WERI-Rb-1 (cell line): Measurements from ENCODE around the gene MAN2C1.

ENCODE experiments used
- DNase-seq: peaks from one replicate; pipeline ENCODE4 v3.0.0-alpha.2; 2020
- H3K27ac ChIP-seq: fragments of 250-450 bp; sonication (Bioruptor Pico); 2 replicates; pipeline ENCODE4 v1.5.1; 2020; ENCODE audit warnings: mild to moderate bottlenecking, moderate library complexity
- H3K27me3 ChIP-seq: fragments of 250-450 bp; sonication (Bioruptor Pico); 2 replicates; pipeline ENCODE4 v1.5.1; 2021; ENCODE audit warnings: mild to moderate bottlenecking, low read depth, moderate library complexity; ENCODE audit not compliant: insufficient read depth, severe bottlenecking
- H3K36me3 ChIP-seq: fragments of 250-450 bp; sonication (Bioruptor Pico); 2 replicates; pipeline ENCODE4 v1.5.1; 2020; ENCODE audit warnings: mild to moderate bottlenecking, moderate library complexity
- H3K4me3 ChIP-seq: 2 replicates; pipeline ENCODE4 v1.5.1; 2011; ENCODE audit warnings: low read depth, mild to moderate bottlenecking, control low read depth, low read length
- H3K9me3 ChIP-seq: fragments of 250-450 bp; sonication (Bioruptor Pico); 2 replicates; pipeline ENCODE4 v1.5.1; 2021; ENCODE audit warnings: mild to moderate bottlenecking, moderate library complexity; ENCODE audit not compliant: severe bottlenecking
- TF ChIP-seq, protein P1 (sequence below): IDR thresholded peaks from 2 replicates; pipeline ENCODE4 v1.5.1; 2011; ENCODE audit warnings: low read depth, mild to moderate bottlenecking, control low read depth, inconsistent platforms, low read length

MAN2C1 gene

DNA sequence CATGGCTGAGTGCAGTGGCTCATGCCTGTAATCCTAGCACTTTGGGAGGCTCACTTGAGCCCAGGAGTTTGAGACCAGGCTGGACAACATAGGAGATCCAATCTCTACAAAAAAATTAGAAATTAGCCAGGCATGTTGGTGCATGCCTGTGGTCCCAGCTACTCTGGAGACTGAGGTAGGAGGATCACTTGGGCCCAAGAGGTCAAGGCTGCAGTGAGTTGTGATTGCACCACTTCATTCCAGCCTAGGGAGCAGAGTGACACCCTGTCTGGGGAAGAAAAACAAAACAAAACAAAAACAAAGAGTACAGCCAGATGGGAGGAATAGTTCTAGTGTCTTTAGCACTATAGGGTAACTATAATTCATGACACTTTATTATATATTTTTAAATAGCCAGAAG lies 58.7 kb downstream of the MAN2C1 start:
- no peak for DNase-seq
- Histone ChIP-seq H3K27me3 (no peaks in the 10 kb centered on the region), H3K9me3 (no peaks in the 10 kb centered on the region), H3K4me3 (no peak overlapping the region), H3K36me3 (no peaks in the 10 kb centered on the region), H3K27ac (no peak overlapping the region)
- TF ChIP-seq, protein P1, sequence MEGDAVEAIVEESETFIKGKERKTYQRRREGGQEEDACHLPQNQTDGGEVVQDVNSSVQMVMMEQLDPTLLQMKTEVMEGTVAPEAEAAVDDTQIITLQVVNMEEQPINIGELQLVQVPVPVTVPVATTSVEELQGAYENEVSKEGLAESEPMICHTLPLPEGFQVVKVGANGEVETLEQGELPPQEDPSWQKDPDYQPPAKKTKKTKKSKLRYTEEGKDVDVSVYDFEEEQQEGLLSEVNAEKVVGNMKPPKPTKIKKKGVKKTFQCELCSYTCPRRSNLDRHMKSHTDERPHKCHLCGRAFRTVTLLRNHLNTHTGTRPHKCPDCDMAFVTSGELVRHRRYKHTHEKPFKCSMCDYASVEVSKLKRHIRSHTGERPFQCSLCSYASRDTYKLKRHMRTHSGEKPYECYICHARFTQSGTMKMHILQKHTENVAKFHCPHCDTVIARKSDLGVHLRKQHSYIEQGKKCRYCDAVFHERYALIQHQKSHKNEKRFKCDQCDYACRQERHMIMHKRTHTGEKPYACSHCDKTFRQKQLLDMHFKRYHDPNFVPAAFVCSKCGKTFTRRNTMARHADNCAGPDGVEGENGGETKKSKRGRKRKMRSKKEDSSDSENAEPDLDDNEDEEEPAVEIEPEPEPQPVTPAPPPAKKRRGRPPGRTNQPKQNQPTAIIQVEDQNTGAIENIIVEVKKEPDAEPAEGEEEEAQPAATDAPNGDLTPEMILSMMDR = no peak

DNA sequence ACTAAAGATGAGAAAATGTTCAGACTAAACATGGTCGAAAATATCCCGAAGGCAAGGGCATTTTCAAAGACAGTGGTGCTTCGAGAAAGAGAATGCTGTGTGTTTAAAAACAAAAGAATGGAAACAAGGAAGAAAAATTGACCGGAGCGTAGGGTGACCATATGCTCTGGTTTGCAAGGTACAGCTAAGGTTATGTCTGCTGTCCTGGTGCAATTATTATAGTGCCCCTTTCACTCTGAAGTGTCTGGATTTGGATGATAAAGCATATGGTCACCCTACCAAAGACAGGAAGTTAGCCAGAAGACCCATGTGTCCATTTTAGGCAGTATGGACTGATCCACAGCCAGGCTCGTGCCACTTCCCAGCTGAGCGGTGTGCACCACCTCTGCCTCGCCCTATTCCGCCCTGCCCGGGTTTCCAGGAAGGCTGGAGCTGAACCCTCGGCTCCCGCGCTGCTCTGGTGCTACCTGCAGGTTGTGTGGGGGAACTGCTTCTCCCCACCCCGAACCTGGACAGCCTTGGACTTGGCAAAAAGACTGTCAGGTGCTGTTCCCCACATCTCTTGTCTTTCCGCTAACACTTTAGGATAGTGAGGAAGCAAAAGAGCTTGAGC lies 60.5 kb downstream of the MAN2C1 start:
- H3K4me3 ChIP-seq = no peak overlapping the region; the same call in none of the 2 replicates
- no peaks in the 10 kb centered on the region for H3K9me3 ChIP-seq
- H3K36me3 ChIP-seq = no peaks in the 10 kb centered on the region
- no peaks in the 10 kb centered on the region for H3K27me3 ChIP-seq
- TF ChIP-seq, protein P1 = peak; percentile 95
- H3K27ac ChIP-seq = no peak overlapping the region
- DNase-seq = peak; percentile 87

DNA sequence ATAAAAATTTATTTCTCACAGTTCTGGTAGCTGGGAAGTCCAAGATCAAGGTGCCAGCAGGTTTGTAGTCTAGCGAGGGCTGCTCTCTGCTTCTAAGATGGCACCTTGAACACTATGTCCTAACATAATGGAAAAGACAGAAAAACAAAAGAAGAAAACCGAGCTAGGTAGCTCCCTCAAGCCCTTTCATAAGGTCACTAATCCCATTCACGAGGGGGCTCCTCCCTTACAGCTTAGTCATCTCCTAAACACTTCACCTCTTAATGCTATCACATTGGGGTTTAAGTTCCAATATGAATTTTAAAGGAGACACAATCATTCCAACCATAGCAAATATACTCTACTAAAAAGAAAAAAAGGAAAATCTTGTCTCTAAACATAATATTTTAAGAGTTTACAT lies 62.2 kb downstream of the MAN2C1 start:
- Histone ChIP-seq H3K36me3 (no peaks in the 10 kb centered on the region), H3K4me3 (no peak overlapping the region), H3K27me3 (no peaks in the 10 kb centered on the region), H3K9me3 (no peaks in the 10 kb centered on the region), H3K27ac (no peak overlapping the region)
- DNase-seq = no peak
- TF ChIP-seq, protein P1 = no peak
